Stimulated activated CD4-positive, alpha-beta T cell treated with anti-CD3 and anti-CD28 coated beads, Interleukin-4, amount 100 ng/mL, for 48 hours (primary cell): Measurements from ENCODE around the gene ZNF534.
"Not testable (repeated sequence)": the region's sequence is repeated elsewhere in the genome, so short reads cannot be mapped to it uniquely, and the experiment has no call there.

Experiments
- DNase-seq, 2 donors: peaks; one replicate each; pipeline ENCODE4 v3.0.0-alpha.2; 2020; ENCODE audit warnings: low read depth in 2 of 2

Gene ZNF534

DNA sequence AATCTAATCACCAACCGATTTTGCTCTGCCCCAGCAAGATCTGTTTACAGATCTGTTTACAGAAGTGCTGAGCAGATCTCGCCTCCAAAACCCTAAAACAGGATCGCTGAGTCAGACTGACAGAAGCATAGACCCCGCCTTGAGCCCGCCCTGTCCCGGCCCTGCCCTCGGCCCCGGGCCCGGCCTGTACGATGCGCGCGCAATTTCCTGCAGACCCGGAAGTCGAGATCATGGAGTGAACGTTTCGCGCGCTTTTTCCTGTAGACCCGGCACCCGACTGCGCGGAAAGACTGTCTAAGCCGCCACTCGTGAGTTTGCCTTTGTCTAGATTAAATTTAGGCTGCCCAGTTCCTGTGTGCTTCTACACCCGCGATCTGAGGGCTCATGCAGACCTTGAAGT is at the start of gene ZNF534:
ZNF534 (plus strand) TSS at position 212 of the 400 bp plus-strand sequence. CDS start 2,327 bp downstream, outside the sequence.
- no peak for DNase-seq

DNA sequence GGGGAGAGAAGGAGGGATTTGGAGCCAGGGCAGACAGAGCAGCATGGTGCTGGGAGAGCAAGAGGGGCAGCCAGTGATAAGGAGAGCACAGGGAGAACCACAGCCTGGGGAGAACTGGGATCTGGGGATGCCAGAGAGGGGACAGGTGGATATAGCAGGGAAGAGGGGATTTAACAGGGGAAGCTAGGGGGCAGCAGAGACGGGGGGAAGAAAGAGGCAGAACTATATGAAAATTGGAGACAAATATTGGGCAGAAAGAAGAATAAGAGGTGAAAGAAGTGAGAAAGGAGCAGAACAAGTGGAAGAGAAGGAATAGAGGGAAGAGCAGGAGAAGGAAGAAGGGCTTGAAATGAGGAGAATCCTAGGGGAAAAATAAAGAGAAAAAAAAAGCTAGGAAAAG is 37.8 kb upstream of the ZNF534 start:
- no peak for DNase-seq

GRCh38 chr19:52397310-52398080 is 31.5 kb upstream of the ZNF534 start, which contains the start of gene ZNF528:
Gene ZNF528, plus strand, starts transcription at chr19:52397849. Its CDS starts 4,165 bp downstream, at chr19:52402014.
- peak; percentile 93 to 95 for DNase-seq

DNA sequence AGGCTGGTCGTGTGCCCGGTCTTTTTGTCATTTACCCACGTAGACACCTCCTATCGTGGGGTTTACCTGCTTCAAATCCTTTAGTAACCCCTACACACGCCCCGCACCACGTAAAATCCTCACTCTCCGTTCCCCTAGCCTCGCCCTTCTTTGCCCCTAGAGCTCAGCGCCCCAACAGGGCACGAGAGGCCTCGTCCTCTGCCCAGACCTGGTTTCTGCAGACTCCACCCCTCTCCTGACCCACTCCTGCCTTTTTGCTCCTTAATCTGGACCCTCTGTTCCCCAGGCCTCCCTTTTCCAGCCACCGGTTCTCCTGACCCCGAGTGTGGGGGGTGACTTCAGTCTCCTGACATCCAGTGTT is 30.9 kb upstream of the ZNF534 start:
- peak in 1 of 2 donors; percentile 3 for DNase-seq

- DNase-seq = no peak
These were observed 18.7 kb upstream of the ZNF534 start for GRCh38 chr19:52410276-52410675.

- no peak for DNase-seq
These were observed 13.2 kb upstream of the ZNF534 start for GRCh38 chr19:52415711-52416110.

DNA sequence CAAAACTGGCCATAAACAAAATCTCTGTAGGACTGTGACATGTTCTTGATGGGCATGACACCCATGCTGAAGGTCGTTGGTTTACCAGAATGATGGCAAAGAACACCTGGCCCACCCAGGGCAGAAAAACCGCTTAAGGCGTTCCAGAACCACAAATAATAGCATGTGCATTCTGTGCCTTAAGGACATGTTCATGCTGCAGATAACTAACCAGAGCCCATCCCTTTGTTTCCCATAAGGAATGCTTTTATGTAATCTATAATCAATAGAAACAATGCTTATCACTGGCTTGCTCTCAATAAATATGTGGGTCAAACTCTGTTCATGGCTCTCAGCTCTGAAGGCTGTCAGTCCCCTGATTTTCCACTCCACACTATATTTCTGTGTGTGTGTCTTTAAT is 13.2 kb downstream of the ZNF534 start:
- no peak for DNase-seq

DNA sequence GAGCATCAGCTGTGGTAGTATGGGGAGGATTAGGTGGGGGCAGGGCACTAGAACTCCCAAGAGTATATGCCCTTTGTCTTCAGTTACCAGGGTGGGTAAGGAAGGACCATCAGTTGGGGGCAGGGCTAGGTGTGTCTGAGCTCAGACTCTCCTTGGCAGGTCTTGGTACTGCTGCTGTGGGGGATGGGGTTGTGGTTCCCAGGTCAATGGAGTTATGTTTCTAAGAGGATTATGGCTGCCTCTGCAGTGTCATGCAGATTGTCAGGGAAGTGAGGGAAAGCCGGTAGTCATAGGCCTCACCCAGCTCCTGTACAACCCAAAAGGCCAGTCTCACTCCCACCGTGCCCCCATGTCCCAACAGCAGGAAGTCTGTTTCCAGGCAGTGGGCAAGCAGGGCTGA is 15.6 kb downstream of the ZNF534 start:
- DNase-seq = no peak

- no peak for DNase-seq
These were observed 22.3 kb downstream of the ZNF534 start for GRCh38 chr19:52451241-52451640.

GRCh38 chr19:52453324-52454094 is 24.6 kb downstream of the ZNF534 start, which contains the start of gene ZNF578:
Gene ZNF578, plus strand, starts transcription at chr19:52453553. Its CDS starts 48,293 bp downstream, at chr19:52501846.
- peak; percentile 40 to 54 for DNase-seq

DNA sequence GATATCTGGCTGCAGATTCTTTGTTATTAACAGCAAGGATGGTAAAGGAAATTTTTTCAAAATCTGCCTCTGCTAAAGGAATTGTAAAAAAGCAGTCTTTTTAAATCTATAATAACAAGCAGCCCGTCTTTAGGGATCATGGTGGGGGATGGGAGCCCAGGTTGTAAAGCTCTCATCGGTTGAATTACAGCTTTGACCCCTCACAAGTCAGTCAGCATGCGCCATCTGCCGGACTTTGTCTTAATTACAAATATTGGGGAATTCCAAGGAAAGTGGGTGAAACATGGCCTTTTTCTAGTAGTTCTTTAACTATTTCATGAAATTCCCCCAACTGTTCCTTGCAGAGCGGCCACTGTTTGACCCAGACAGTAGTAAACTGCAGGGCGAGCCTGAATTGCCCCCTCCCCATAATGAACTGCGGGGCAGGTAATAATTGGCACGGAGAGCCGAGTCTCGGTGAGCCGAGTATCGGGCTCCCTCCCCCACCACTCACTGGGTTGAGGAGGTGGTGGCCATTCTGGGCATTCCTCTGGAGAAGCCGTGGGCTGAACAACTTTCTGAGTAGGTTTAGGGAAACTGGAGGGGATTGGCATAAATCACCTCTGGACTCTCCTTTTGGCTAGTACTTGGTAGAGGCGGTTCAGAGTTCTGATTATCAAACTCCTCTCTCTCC is 36.0 kb downstream of the ZNF534 start:
- no peak for DNase-seq

DNA sequence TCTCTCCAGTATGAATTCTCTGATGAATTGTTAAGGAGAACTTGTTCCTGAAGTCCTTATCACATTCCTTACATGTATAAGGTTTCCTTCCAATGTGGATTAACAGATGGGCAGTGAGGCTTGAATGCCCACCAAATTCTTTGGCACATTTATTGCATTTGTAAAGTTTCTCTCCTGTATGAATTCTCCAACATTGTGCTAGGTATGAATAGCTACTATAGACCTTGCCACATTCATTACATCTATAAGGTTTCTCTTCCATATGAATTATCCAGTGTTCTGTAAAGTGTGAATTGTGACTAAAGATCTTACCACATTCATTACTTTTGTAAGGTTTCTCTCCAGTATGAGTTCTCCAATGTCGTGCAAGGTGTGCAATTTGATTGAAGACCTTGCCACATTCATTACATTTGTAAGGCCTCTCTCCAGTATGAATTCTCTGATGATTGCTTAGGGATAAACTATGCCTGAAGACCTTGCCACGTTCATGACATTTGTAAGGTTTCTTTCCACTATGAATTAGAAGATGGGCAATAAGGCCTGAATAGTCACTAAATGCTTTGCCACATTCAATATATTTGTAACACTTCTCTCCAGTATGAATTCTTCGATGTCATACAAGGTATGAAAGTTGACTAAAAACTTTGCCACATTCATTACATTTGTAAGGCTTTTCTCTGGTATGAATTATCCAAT is 44.9 kb downstream of the ZNF534 start:
- no peak for DNase-seq

DNA sequence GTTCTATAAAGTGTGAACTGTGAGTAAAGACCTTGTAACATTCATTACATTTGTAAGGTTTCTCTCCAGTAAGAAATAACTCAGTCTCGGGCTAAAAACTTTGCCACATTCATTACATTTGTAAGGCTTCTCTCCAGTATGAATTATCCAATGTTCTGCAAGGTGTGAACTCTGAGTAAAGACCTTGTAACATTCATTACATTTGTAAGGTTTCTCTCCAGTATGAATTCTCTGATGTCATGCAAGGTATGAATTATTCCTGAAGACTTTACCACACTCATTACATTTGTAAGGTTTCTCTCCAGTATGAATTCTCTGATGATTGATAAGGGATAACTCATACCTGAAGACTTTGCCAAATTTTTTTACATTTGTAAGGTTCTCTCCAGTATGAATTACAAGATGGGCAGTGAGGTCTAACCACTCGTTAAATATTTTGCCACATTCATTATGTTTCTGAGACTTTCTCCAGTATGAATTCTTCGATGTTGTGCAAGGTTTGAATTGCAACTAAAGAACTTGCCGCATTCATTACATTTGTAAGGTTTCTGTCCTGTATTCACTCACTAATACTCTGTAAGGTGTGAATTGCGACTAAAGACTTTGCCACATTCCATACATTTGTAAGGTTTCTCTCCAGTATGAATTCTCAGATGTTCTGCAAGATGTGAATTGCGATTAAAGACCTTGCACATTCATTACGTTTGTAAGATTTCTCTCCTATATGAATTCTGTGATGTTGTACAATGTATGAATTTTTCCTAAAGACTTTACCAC is 45.6 kb downstream of the ZNF534 start:
- DNase-seq = no peak

- not testable (repeated sequence) for DNase-seq
These were observed 55.3 kb downstream of the ZNF534 start for GRCh38 chr19:52484111-52484743.

DNA sequence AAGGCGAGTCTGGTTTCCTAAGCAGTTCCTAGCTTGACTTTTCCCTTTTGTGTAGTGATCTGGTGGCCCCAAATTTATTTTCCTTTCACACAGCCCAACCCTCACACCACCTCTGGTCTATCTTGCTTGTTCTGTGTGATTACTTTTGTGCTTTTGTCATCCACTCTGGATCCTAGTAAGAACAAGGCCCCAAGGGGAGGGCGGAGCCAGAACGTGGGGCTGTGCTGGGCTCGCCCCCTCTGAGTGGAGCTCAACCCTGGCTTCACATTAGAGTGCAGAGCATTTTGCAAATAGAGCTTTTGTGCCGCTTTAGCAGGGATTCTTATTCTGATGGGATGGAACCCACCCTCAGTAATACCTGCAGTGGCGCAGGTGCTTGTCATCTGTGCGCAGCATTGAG is 56.1 kb downstream of the ZNF534 start:
- DNase-seq = not testable (repeated sequence)

- not testable (repeated sequence) for DNase-seq
These were observed 56.8 kb downstream of the ZNF534 start for GRCh38 chr19:52485561-52486240.

GRCh38 chr19:52492201-52492993 is 63.4 kb downstream of the ZNF534 start:
- no peak for DNase-seq

GRCh38 chr19:52492994-52493470 is 64.1 kb downstream of the ZNF534 start:
- DNase-seq = no peak

- DNase-seq = no peak
These were observed 65.6 kb downstream of the ZNF534 start for GRCh38 chr19:52494518-52494917.
